IPS-20b (cell line): ENCODE results near the gene ENPP7.

Experiments
- H3K27ac ChIP-seq: one replicate; pipeline ENCODE4 v1.5.1; 2013; ENCODE audit warnings: low read length
- H3K27me3 ChIP-seq: 2 replicates; pipeline ENCODE4 v1.6.1; 2013; ENCODE audit warnings: mild to moderate bottlenecking, low read length, inconsistent platforms; ENCODE audit not compliant: insufficient read depth
- H3K36me3 ChIP-seq: 2 replicates; pipeline ENCODE4 v1.6.1; 2013; ENCODE audit warnings: low read depth, mild to moderate bottlenecking, inconsistent platforms, low read length, moderate library complexity; ENCODE audit not compliant: insufficient read depth
- H3K4me1 ChIP-seq: 2 replicates; pipeline ENCODE4 v1.6.1; 2013; ENCODE audit warnings: mild to moderate bottlenecking, control low read depth, inconsistent platforms, low read length, moderate library complexity; ENCODE audit not compliant: insufficient read depth
- H3K4me3 ChIP-seq: 2 replicates; pipeline ENCODE4 v1.5.1; 2013; ENCODE audit warnings: mild to moderate bottlenecking, low read length, inconsistent platforms
- H3K9ac ChIP-seq: 2 replicates; pipeline ENCODE4 v1.6.1; 2013; ENCODE audit warnings: low read depth, mild to moderate bottlenecking, inconsistent platforms, low read length, moderate library complexity
- H3K9me3 ChIP-seq: 2 replicates; pipeline ENCODE4 v1.6.1; 2013; ENCODE audit warnings: mild to moderate bottlenecking, low read depth, low read length, inconsistent platforms; ENCODE audit not compliant: insufficient read depth

The ENPP7 gene

DNA sequence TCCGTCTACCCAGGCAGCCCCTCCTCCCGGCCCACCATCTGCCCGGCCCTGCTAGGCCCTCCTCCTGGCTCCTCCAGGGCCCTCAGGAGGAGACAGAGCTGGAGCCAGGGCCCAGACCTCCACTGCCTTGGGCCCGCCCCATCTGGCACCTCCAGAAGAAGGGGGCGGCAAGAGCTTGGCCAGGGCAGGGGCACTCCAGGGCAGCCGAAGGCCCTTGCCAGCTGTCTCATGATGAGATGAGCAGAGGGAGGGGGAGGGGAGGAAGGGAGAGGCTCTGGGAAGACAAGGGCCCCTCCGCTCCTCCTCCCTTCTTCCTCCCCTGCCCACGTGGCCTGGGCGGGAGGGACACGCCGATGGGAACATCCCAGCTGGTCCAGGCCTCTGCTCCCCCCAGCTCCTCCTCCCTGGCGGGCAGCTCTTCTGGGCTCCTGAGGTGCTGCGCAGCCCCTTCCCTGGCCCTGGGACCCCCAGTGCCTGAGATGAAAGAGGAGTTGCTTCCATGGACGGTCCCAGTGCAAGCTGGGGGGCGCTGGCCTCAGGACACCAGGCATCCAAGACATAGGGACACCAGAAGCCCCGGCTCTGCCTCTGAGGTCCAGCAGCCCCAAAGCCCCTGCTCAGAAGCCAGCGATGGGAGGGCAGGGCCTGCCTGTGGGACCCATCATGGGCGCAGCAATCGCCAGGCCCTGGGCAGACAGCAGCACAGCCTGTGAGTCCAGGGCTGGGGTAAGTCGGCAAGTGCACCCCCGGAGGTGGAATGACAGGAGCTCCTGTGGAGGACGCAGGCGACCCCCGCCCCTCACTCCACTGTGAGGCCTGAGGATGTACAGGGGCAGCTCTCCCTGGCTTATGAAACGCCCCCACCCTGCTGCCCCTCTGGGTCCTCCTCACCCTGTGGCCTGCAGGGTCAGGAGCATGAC lies 23.6 kb upstream of the ENPP7 start:
- Histone ChIP-seq H3K4me1 (no peaks in the 10 kb centered on the region), H3K36me3 (no peaks in the 10 kb centered on the region), H3K4me3 (no peak overlapping the region), H3K27ac (no peak overlapping the region), H3K27me3 (no peaks in the 10 kb centered on the region), H3K9ac (no peak overlapping the region), H3K9me3 (no peaks in the 10 kb centered on the region)

- H3K9ac ChIP-seq, result no peak overlapping the region
- no peaks in the 10 kb centered on the region for H3K4me1 ChIP-seq
- H3K4me3 ChIP-seq, result peak overlapping the region; percentile 54; the same call in 1 of the 2 replicates
- H3K36me3 ChIP-seq, result no peaks in the 10 kb centered on the region
- H3K9me3 ChIP-seq, result no peaks in the 10 kb centered on the region
- H3K27ac ChIP-seq, result no peak overlapping the region
- H3K27me3 ChIP-seq, result no peaks in the 10 kb centered on the region
These were observed 22.5 kb upstream of the ENPP7 start for GRCh38 chr17:79707931-79708891.

DNA sequence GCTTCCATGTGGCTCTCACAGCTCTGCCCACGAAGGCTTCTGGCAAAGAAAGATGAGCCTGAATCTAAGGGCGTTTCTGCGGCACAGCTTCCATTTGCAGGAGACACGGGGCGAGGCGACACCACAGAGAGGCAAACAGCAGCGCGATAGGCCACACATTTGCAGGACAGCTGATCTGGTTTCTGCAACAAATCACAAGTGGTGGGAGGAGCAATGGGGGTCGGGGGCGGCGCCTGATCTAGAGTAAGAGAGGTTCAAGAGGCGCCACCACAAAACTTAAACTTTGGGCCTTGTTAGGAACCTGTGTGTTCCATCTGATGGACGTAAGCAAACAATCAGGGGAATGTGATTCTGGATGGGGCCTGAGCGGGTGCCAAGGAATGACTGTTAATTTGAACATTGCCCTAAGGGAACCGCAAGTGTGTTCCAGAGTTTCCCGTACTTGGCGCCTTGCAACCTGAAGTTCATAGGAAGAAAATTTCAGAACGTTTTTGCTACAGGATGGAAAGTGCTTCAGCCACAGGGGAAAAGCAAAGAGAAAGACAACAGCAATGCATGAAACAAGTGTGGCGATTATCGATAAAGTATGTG lies 18.9 kb upstream of the ENPP7 start:
- no peaks in the 10 kb centered on the region for H3K36me3 ChIP-seq
- H3K9me3 ChIP-seq, result no peaks in the 10 kb centered on the region
- H3K4me1 ChIP-seq, result no peaks in the 10 kb centered on the region
- no peak overlapping the region for H3K4me3 ChIP-seq
- H3K9ac ChIP-seq, result no peak overlapping the region
- H3K27ac ChIP-seq, result no peak overlapping the region
- no peaks in the 10 kb centered on the region for H3K27me3 ChIP-seq

- no peaks in the 10 kb centered on the region for H3K36me3 ChIP-seq
- no peaks in the 10 kb centered on the region for H3K4me1 ChIP-seq
- H3K4me3 ChIP-seq, result no peak overlapping the region
- H3K9ac ChIP-seq, result no peak overlapping the region
- H3K27ac ChIP-seq, result no peak overlapping the region
- no peaks in the 10 kb centered on the region for H3K9me3 ChIP-seq
- H3K27me3 ChIP-seq, result no peaks in the 10 kb centered on the region
These were observed 17.4 kb upstream of the ENPP7 start for GRCh38 chr17:79713391-79713790.

GRCh38 chr17:79714176-79715097 lies 16.3 kb upstream of the ENPP7 start:
- H3K36me3 ChIP-seq, result no peaks in the 10 kb centered on the region
- H3K27me3 ChIP-seq, result no peaks in the 10 kb centered on the region
- H3K27ac ChIP-seq, result no peak overlapping the region
- no peak overlapping the region for H3K9ac ChIP-seq
- no peaks in the 10 kb centered on the region for H3K9me3 ChIP-seq
- H3K4me1 ChIP-seq, result no peaks in the 10 kb centered on the region
- H3K4me3 ChIP-seq, result no peak overlapping the region

DNA sequence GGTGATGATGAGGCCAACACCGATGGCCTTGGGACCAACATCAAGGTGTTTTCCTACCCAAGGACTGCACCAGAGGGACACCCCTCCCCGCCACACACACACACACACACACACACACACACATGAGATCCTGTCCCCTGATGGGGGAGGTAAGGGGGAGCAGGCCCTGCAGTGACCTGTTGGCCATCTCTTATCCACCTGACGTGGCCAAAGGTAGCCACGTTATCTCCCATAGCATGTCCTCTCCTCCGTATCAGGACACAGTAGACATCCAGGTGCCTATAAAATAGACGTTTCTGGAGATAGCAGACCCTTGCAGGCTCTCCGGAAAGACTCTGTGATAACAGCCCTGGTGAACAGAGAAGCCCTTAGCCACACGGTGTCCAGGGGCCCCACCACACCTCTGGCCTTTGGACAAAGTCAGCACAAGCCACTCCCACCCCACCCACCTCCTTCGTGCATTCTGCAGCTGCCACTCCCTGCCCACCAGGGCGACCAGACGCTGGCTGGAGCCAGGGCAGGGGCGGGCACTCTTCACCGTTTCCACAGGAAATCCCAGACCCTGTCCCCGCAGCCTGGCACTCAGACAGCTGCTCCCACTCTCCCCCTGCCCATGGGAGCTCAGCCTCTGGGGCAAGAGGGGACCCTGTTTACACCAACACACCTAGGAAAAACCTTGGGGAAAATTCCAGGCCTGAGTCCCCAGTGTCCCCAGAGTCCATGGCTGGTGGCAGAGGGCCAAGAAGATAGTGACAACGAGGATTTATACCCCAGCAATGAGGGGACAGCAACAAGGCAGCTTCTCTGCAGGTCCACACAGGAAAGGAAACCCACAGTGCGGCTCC lies 15.4 kb upstream of the ENPP7 start:
- H3K27ac ChIP-seq, result no peak overlapping the region
- H3K4me1 ChIP-seq, result no peaks in the 10 kb centered on the region
- H3K9me3 ChIP-seq, result no peaks in the 10 kb centered on the region
- H3K4me3 ChIP-seq, result no peak overlapping the region
- H3K36me3 ChIP-seq, result no peaks in the 10 kb centered on the region
- H3K27me3 ChIP-seq, result no peaks in the 10 kb centered on the region
- H3K9ac ChIP-seq, result no peak overlapping the region

DNA sequence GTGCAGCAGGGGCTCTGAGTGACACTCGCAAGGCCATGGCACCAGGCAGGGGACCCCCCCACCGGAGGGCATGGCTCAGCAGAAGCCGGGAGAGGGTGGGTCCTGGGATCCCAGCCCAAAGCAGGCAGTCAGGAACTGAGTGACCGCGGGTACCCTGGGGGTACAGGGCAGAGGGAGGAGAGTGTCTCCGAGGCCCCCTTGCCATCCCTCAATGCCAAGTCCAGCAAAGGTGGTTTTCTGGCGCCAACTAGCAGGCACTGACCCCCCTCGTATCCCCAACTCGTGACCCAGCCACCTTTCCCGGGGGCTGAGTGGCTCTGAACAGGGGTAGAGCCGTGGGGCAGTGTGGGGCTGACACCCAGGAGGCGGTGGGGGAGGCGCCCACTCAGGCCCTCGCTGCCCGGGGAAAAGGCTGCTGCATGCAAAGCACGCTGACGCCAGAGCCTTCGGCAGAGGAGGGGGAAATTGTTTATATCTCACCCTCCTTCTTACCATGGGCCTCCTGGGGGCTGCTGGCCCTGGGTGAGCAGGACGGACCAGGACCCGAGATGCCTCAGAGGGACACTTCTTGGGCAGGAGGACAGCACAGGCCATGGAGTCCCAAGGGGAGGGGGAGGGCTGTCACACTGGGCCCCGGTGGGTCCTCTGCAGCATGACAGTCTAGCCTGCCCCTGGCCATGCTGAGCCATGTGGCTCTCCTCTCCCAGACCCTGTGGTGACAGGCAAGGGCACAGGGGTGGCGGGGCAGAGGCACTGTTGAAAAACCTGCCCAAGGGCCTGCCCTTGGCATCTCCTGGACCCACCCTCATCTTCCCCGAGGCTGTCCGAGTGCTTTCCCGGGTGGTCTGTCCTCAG lies 14.6 kb upstream of the ENPP7 start:
- H3K27ac ChIP-seq, result no peak overlapping the region
- H3K9ac ChIP-seq, result no peak overlapping the region
- no peaks in the 10 kb centered on the region for H3K36me3 ChIP-seq
- H3K27me3 ChIP-seq, result no peaks in the 10 kb centered on the region
- H3K4me1 ChIP-seq, result no peaks in the 10 kb centered on the region
- no peak overlapping the region for H3K4me3 ChIP-seq
- no peaks in the 10 kb centered on the region for H3K9me3 ChIP-seq

DNA sequence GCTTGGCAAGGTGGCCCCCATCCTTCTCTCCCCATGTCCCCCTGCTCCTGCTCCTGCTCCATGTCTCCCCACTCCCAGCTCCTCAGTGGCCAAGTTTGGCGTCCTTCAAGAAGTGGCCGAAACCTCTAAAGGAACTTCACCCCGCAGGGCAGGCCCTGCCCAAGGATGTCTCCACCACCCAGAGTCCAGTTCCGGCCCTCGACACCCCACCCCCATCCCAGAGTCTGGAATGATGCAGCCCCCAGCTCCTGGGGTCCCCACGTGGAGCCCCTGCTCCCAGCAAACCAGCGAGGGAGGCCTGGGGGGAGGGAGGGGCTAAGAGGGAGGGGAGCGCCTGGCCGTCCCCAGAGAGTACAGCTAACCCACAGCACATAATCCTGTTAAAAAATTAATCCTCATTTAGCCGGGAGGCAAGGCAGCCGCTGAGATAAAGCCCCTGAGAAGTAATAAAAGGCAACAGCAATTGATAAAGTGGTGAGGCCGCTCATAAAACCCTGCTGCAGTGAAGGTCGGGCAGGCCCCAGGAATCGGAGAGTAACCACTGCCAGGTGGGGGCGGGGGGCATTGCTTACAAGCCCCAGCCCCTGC lies 9.9 kb upstream of the ENPP7 start:
- no peak overlapping the region for H3K27ac ChIP-seq
- H3K4me1 ChIP-seq, result no peaks in the 10 kb centered on the region

GRCh38 chr17:79721993-79722671 lies 8.6 kb upstream of the ENPP7 start:
- Histone ChIP-seq H3K4me1 (no peaks in the 10 kb centered on the region), H3K27me3 (no peaks in the 10 kb centered on the region), H3K36me3 (no peaks in the 10 kb centered on the region), H3K9ac (no peak overlapping the region), H3K4me3 (no peak overlapping the region), H3K9me3 (no peaks in the 10 kb centered on the region), H3K27ac (no peak overlapping the region)

More for the DNA sequence above, 9.9 kb upstream of the ENPP7 start:
- Histone ChIP-seq H3K36me3 (no peaks in the 10 kb centered on the region), H3K9ac (no peak overlapping the region), H3K4me3 (no peak overlapping the region), H3K9me3 (no peaks in the 10 kb centered on the region), H3K27me3 (no peaks in the 10 kb centered on the region)
